H9 (cell line): ENCODE measurements around the gene MORN5. TPM values are rescaled to one million over a fixed set of nuclear protein-coding genes. Genes with fewer than 3 reads are reported as not detected.

Source experiments
- DNase-seq: peaks from one replicate; pipeline ENCODE4 v3.0.0-alpha.2; 2017
- H2AFZ ChIP-seq: one replicate; pipeline ENCODE4 v1.6.1; 2013; ENCODE audit warnings: mild to moderate bottlenecking, low read length, control low read depth, moderate library complexity
- H2AK5ac ChIP-seq: 2 replicates; pipeline ENCODE4 v1.6.1; 2013; ENCODE audit warnings: low read length, control low read depth, mixed read lengths; ENCODE audit not compliant: insufficient read length
- H2BK120ac ChIP-seq: one replicate; pipeline ENCODE4 v1.6.1; 2013; ENCODE audit warnings: low read depth, mild to moderate bottlenecking, low read length, control low read depth, inconsistent platforms; ENCODE audit not compliant: poor library complexity, severe bottlenecking
- H2BK12ac ChIP-seq: 2 replicates; pipeline ENCODE4 v1.6.1; 2013; ENCODE audit warnings: low read length, control low read depth, mixed read lengths, low read depth; ENCODE audit not compliant: insufficient read length
- H2BK15ac ChIP-seq: 2 replicates; pipeline ENCODE4 v1.6.1; 2013; ENCODE audit warnings: low read depth, low read length, control low read depth
- H2BK20ac ChIP-seq: one replicate; pipeline ENCODE4 v1.6.1; 2013; ENCODE audit warnings: low read depth, mild to moderate bottlenecking, low read length, control low read depth, inconsistent platforms; ENCODE audit not compliant: poor library complexity, severe bottlenecking
- H2BK5ac ChIP-seq: 2 replicates; pipeline ENCODE4 v1.6.1; 2013; ENCODE audit warnings: low read length, control low read depth, mixed read lengths; ENCODE audit not compliant: insufficient read length
- H3K14ac ChIP-seq: 2 replicates; pipeline ENCODE4 v1.6.1; 2013; ENCODE audit warnings: low read length, control low read depth; ENCODE audit not compliant: insufficient read depth
- H3K18ac ChIP-seq: 2 replicates; pipeline ENCODE4 v1.6.1; 2013; ENCODE audit warnings: low read depth, mild to moderate bottlenecking, mixed read lengths, low read length, control low read depth; ENCODE audit not compliant: insufficient read length
- H3K23ac ChIP-seq: 2 replicates; pipeline ENCODE4 v1.6.1; 2013; ENCODE audit warnings: low read length, control low read depth, mixed read lengths, low read depth; ENCODE audit not compliant: insufficient read length
- H3K23me2 ChIP-seq: 2 replicates; pipeline ENCODE4 v1.6.1; 2013; ENCODE audit warnings: low read depth, mild to moderate bottlenecking, mixed read lengths, low read length, control low read depth; ENCODE audit not compliant: insufficient read length, poor library complexity, severe bottlenecking
- H3K27ac ChIP-seq: 2 replicates; pipeline ENCODE4 v1.5.1; 2013; ENCODE audit warnings: low read length, control low read depth, mixed read lengths, low read depth; ENCODE audit not compliant: insufficient read length
- H3K27me3 ChIP-seq: 2 replicates; pipeline ENCODE4 v1.6.1; 2013; ENCODE audit warnings: low read length, control low read depth, inconsistent platforms; ENCODE audit not compliant: insufficient read depth
- H3K4ac ChIP-seq: 2 replicates; pipeline ENCODE4 v1.6.1; 2013; ENCODE audit warnings: low read depth, mild to moderate bottlenecking, control low read depth, inconsistent platforms, low read length, moderate library complexity
- H3K4me1 ChIP-seq: 2 replicates; pipeline ENCODE4 v1.6.1; 2013; ENCODE audit warnings: low read length, control low read depth, inconsistent platforms; ENCODE audit not compliant: insufficient read depth
- H3K4me2 ChIP-seq: 2 replicates; pipeline ENCODE4 v1.6.1; 2013; ENCODE audit warnings: low read length, control low read depth, mixed read lengths; ENCODE audit not compliant: insufficient read length, insufficient read depth
- H3K56ac ChIP-seq: 2 replicates; pipeline ENCODE4 v1.6.1; 2013; ENCODE audit warnings: low read depth, mild to moderate bottlenecking, mixed read lengths, low read length, control low read depth; ENCODE audit not compliant: insufficient read length
- H3K79me1 ChIP-seq: 2 replicates; pipeline ENCODE4 v1.6.1; 2013; ENCODE audit warnings: low read depth, mild to moderate bottlenecking, moderate library complexity, low read length, control low read depth, inconsistent platforms; ENCODE audit not compliant: insufficient read depth, poor library complexity, severe bottlenecking
- H3K79me2 ChIP-seq: 2 replicates; pipeline ENCODE4 v1.6.1; 2013; ENCODE audit warnings: low read length, control low read depth, inconsistent platforms; ENCODE audit not compliant: insufficient read depth
- H3K9ac ChIP-seq: 2 replicates; pipeline ENCODE4 v1.6.1; 2013; ENCODE audit warnings: low read length, control low read depth, mixed read lengths; ENCODE audit not compliant: insufficient read length; ENCODE audit errors: extremely low read depth
- H3K9me3 ChIP-seq: one replicate; pipeline ENCODE4 v1.6.1; 2013; ENCODE audit warnings: low read depth, low read length, inconsistent platforms; ENCODE audit not compliant: control insufficient read depth
- H3T11ph ChIP-seq: one replicate; pipeline ENCODE4 v1.6.1; 2013; ENCODE audit warnings: mild to moderate bottlenecking, low read length, control low read depth, inconsistent platforms
- H4K20me1 ChIP-seq: one replicate; pipeline ENCODE4 v1.6.1; 2013; ENCODE audit not compliant: control insufficient read depth, insufficient read length, insufficient read depth
- H4K5ac ChIP-seq: 2 replicates; pipeline ENCODE4 v1.6.1; 2013; ENCODE audit warnings: low read depth, mild to moderate bottlenecking, mixed read lengths, low read length, control low read depth; ENCODE audit not compliant: insufficient read length
- H4K8ac ChIP-seq: replicated peaks from 2 replicates; pipeline ENCODE4 v1.6.1; 2013; ENCODE audit warnings: low read length, control low read depth, mixed read lengths, low read depth; ENCODE audit not compliant: insufficient read length
- H4K91ac ChIP-seq: 2 replicates; pipeline ENCODE4 v1.6.1; 2013; ENCODE audit warnings: low read depth, mild to moderate bottlenecking, moderate library complexity, mixed read lengths, low read length, control low read depth; ENCODE audit not compliant: insufficient read length
- H3K27ac Mint-ChIP-seq, 3 experiments: 2 replicates in 2 of 3; 3 replicates in 1 of 3; pipeline ENCODE4 v1.8.0; 2020 to 2021; ENCODE audit warnings: mixed read lengths in 3 of 3, mild to moderate bottlenecking in 1 of 3, moderate library complexity in 1 of 3
- H3K27me3 Mint-ChIP-seq: 2 replicates; pipeline ENCODE4 v1.8.0; 2021; ENCODE audit warnings: low read depth, mild to moderate bottlenecking, moderate library complexity, mixed read lengths
- H3K36me3 Mint-ChIP-seq, 3 experiments: 2 replicates in 2 of 3; 3 replicates in 1 of 3; pipeline ENCODE4 v1.8.0; 2020 to 2021; ENCODE audit warnings: low read depth in 3 of 3, mixed read lengths in 3 of 3; ENCODE audit not compliant: insufficient read depth in 1 of 3
- H3K4me1 Mint-ChIP-seq, 2 experiments: 2 replicates each; pipeline ENCODE4 v1.8.0; 2020; ENCODE audit warnings: mixed read lengths in 2 of 2
- H3K4me3 Mint-ChIP-seq, 2 experiments: 2 replicates in 1 of 2; 3 replicates in 1 of 2; pipeline ENCODE4 v1.8.0; 2020 to 2021; ENCODE audit warnings: mild to moderate bottlenecking in 2 of 2, mixed read lengths in 2 of 2, moderate library complexity in 1 of 2
- H3K9me3 Mint-ChIP-seq, 2 experiments: 2 replicates in 1 of 2; 3 replicates in 1 of 2; pipeline ENCODE4 v1.8.0; 2020; ENCODE audit warnings: mild to moderate bottlenecking in 2 of 2, mixed read lengths in 2 of 2, moderate library complexity in 1 of 2
- WGBS: extraction: QIAGEN DNeasy Blood & Tissue Kit; methylation state at CpG from one replicate; pipeline ENCODE4 v1.1.7; 2013; ENCODE audit warnings: missing lambda C conversion rate, low lambda C conversion rate, mixed read lengths; ENCODE audit not compliant: insufficient read length; ENCODE audit errors: extremely low coverage; 5-methylcytosine and 5-hydroxymethylcytosine counted together
- total RNA-seq: library from RNA; stranded (reverse); gene quantifications from 2 replicates; pipeline ENCODE4 v1.2.1, GENCODE V29; 2021
- TF ChIP-seq, protein P1 (sequence below): fragments of 200-600 bp; sonication (generic); conservative IDR thresholded peaks from 3 replicates; pipeline ENCODE4 v1.8.0; 2021; ENCODE audit warnings: antibody characterized with exemption, mild to moderate bottlenecking

Gene MORN5
- total RNA-seq, 1 experiment from 2014 or later = not detected

DNA sequence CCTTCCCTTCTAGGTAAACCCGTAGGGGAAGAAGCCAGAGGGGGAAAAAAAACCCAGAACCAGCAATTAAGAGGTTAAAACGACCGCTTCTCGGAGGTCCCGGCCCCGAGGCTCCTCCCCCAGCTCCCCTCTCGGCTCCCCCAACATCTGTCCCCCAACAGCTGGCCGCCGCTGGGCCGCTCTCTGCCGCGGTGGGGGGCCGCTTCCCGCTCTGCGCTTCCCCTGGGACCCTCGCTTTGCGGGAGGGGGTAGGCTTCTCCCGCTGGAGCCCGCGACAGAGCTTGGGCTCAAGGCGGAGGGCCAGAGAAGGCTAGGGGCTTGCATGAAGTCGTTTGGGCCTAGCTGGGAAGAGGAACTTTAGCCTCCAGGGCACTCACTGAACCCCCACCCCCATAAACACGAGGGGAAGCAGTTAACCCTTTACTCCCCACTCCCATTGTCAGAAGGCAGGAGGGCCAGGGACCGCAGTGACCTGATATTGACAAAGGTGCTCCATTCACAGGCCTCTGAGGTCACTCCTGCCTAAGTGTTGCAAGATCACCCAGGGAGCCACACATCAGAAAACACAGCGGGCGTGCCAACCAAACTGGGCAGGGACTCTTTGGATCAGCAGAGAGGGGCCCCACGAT is 61.6 kb downstream of the MORN5 start:
- Mint-ChIP-seq H3K27me3 (peaks cover 100% of the 10 kb centered on the region), H3K27ac (no peak overlapping the region), H3K36me3 (peaks cover 0 to 8% (median 3%) of the 10 kb centered on the region in 3 experiments; a peak in 4 of 7 replicates), H3K9me3 (peaks cover 6 to 9% of the 10 kb centered on the region in 2 experiments), H3K4me3 (peak overlapping the region; percentile 45 to 82), H3K4me1 (peaks cover 33 to 62% of the 10 kb centered on the region in 2 experiments)
- Histone ChIP-seq H4K20me1 (peaks cover 2% of the 10 kb centered on the region), H3K56ac (no peak overlapping the region), H3K18ac (no peak overlapping the region), H2BK5ac (no peak overlapping the region), H2BK20ac (no peak overlapping the region), H3K79me2 (no peaks in the 10 kb centered on the region), H2BK12ac (no peak overlapping the region), H2BK15ac (no peak overlapping the region), H3K23me2 (peaks cover 15% of the 10 kb centered on the region), H3K79me1 (no peaks in the 10 kb centered on the region), H3K9me3 (no peaks in the 10 kb centered on the region), H3K4me1 (peaks cover 4% of the 10 kb centered on the region; the same call in 1 of the 2 replicates), H4K91ac (no peak overlapping the region), H3K27ac (no peak overlapping the region), H3K27me3 (peaks cover 94% of the 10 kb centered on the region), H2BK120ac (no peak overlapping the region), H3K4me2 (peak overlapping the region; percentile 48), H4K5ac (no peak overlapping the region), H3K23ac (no peak overlapping the region), H3T11ph (no peak overlapping the region), H2AFZ (no peak overlapping the region), H4K8ac (no peak overlapping the region), H2AK5ac (no peak overlapping the region), H3K14ac (no peak overlapping the region), H3K9ac (no peak overlapping the region), H3K4ac (no peak overlapping the region)
- peak; percentile 64 for DNase-seq
- TF ChIP-seq, protein P1, sequence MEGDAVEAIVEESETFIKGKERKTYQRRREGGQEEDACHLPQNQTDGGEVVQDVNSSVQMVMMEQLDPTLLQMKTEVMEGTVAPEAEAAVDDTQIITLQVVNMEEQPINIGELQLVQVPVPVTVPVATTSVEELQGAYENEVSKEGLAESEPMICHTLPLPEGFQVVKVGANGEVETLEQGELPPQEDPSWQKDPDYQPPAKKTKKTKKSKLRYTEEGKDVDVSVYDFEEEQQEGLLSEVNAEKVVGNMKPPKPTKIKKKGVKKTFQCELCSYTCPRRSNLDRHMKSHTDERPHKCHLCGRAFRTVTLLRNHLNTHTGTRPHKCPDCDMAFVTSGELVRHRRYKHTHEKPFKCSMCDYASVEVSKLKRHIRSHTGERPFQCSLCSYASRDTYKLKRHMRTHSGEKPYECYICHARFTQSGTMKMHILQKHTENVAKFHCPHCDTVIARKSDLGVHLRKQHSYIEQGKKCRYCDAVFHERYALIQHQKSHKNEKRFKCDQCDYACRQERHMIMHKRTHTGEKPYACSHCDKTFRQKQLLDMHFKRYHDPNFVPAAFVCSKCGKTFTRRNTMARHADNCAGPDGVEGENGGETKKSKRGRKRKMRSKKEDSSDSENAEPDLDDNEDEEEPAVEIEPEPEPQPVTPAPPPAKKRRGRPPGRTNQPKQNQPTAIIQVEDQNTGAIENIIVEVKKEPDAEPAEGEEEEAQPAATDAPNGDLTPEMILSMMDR = no peak
- no CpG with 5 or more reads among the region's 27 CpGs for WGBS
